Ishikawa (cell line): ENCODE results near the gene OR1L8.

Experiments used
- CEBPB ChIP-seq: IDR thresholded peaks from 2 replicates; pipeline ENCODE4 v1.6.1; 2012
- CREB1 ChIP-seq: IDR thresholded peaks from 2 replicates; pipeline ENCODE4 v1.6.1; 2012; ENCODE audit warnings: low read depth
- EP300 ChIP-seq: IDR thresholded peaks from 2 replicates; pipeline ENCODE4 v1.6.1; 2012; ENCODE audit warnings: borderline replicate concordance
- MAX ChIP-seq: IDR thresholded peaks from 2 replicates; pipeline ENCODE4 v1.6.1; 2012
- RAD21 ChIP-seq: IDR thresholded peaks from 2 replicates; pipeline ENCODE4 v1.6.1; 2012; ENCODE audit warnings: low read depth
- REST ChIP-seq: IDR thresholded peaks from 2 replicates; pipeline ENCODE4 v1.6.1; 2012; ENCODE audit warnings: low read depth, mild to moderate bottlenecking
- TAF1 ChIP-seq: IDR thresholded peaks from 2 replicates; pipeline ENCODE4 v1.6.1; 2012; ENCODE audit warnings: low read depth, mild to moderate bottlenecking
- TEAD4 ChIP-seq: IDR thresholded peaks from 2 replicates; pipeline ENCODE4 v1.6.1; 2012
- USF1 ChIP-seq: IDR thresholded peaks from 2 replicates; pipeline ENCODE4 v1.6.1; 2012

- TF ChIP-seq CEBPB = no peak
- no peak for TF ChIP-seq EP300
- TF ChIP-seq REST = no peak
- no peak for TF ChIP-seq USF1
- no peak for TF ChIP-seq CREB1
- TF ChIP-seq MAX = no peak
- TF ChIP-seq TAF1 = no peak
- no peak for TF ChIP-seq TEAD4
- TF ChIP-seq RAD21 = no peak
Observed at GRCh38 chr9:122551371-122551770, 31.8 kb downstream of the OR1L8 start.
